ENCODE results near the gene DPY19L2.
"Not testable (repeated sequence)": the region's sequence is repeated elsewhere in the genome, so short reads cannot be mapped to it uniquely, and the experiment has no call there.

- TF ChIP-seq CTCF, POLR2A (IDR thresholded peaks at IDR 0.05): not testable (repeated sequence)
Measured at GRCh38 chr12:63654481-63654880, 13.8 kb downstream of the DPY19L2 start.

All from right lobe of liver (tissue), 4 donors.